GM19395 (cell line): Measurements from ENCODE around the gene LIF.
"Not testable (repeated sequence)": the region's sequence is repeated elsewhere in the genome, so short reads cannot be mapped to it uniquely, and the experiment has no call there.

Source experiments
- ATAC-seq: cut with Tn5 transposase; IDR thresholded peaks from one replicate; pipeline ENCODE4 v1.9.1; 2021; ENCODE audit warnings: mild to moderate bottlenecking, moderate library complexity; ENCODE audit not compliant: unreplicated experiment

LIF gene

DNA sequence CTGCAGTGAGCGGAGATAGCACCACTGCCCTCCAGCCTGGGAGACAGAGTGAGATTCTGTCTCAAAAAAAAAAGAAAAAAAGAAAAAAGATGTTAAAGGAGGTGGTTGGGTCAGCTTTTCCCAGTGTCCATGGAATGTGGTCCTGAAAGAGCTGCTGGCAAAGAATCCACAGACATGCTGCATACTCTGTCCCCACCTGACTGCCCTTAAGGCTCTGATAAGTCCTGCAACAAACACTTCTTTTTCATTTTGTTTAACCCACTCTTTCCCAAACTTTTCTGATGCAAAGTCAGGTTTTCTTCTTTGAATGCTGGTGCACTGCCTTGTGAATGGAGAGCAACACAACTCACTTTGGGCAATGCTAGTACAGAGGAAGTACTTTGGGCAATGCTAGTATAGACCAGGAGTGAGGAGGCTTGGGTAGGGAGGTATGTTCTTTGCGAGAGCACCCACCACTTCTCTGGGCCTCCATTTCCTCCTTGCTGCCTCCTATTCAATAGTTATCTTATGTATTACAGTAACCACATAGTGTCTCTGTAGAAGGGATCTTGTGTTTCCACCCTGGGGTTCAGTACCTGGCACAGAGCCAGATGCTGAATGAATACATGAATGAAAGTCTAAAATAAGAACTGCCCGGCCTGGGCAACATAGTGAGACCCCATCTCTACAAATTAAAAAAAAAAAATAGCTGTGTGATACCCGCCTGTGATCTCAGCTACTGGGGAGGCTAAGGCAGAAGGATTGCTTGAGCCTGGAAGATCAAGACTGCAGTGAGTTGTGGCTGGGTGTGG is 18.9 kb downstream of the LIF start:
- ATAC-seq = no peak

DNA sequence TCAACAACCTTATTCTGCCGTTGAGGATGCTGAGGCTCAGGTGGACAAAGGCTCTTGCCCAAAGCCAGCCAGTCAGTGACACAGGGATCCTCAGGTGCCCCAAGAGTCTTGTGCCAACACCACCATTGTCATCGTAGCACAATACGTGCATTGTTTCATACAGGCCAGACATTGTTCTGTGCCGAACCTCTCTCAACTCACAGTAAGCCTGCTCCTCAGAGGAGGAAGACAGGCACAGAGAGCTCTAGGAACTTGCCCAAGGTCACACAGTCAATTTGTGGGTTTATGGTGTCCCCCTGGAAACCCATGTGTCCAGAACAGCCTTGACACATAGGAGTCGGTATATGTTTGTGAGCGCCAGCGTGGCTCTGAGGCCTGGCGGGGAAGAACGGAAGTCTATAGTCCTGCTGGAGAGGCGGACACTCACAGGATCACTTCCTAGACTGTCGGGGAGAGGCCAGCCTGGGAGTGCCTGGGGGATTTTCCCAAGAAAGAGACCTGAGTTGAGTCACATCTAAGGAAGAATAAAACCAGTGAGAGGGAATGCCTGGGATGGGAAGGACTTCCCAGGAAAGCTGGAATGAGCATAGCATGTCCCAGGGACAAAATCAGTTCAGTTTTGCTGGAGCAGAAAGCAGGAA is 20.2 kb downstream of the LIF start:
- ATAC-seq = no peak

DNA sequence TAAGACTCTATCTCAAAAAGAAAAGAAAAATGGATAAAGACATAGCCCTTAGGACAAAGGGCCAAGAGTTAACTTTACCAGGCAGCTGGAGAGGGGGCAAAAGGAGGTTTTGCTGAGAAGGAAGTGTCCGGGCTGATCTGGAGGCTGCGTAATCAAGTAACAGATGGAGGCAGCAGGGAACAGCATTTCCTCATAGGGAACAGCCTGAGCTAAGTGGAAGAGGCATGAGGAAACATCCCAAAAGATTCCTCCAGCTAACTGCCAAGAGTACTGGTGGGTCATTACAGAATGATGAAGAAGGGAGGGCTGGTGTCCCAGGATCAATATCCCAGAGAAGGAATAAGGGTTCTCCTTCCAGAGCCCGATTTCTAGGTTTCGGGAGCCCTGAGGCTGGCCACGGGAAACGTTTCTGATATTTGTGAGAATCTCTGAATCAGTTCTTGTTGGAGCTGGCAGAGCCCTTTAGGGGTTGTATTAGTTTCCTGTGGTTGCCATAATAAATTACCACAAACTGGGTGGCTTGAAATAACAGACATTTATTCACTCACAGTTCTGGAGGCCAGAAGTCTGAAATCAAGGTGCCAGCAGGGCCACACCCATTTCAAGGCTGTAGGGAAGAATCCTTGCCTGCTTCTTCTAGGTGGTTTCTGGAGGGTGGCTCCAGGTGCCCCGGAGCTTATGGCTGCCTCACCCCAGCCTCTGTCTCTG is 21.2 kb downstream of the LIF start:
- no peak for ATAC-seq

DNA sequence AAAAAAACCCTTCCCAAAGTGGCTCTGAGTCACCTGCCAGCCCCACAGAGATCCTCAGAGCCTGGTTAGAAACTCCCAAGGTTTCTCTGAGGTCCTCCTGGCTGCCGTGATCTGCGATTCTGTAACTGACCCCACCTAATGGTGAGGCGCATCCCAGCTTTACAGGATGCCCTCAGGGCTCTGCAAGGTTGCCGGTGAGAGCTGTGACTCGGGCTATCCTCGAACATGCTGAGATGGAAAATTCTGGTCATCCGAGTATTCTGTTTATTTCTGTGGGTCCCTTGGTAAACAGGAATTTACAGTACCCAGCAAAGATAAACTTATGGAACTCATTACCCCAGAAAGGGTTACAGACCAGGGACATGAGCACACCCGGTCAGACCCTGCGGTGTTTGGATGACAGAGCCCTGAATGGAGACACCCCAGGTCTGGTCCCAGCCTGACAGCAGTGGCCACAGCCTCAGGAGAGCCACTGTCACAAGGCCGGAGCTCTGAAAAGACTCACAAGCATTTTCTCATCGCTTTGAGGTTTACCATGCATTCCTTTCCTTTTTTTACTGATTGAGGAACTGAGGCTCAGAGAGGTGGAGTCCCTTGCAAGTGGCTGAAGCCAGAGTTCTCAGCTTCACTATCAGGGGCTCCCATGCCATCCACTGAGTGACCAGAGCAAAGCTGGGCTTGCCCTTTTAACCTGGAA is 22.2 kb downstream of the LIF start:
- ATAC-seq = no peak

DNA sequence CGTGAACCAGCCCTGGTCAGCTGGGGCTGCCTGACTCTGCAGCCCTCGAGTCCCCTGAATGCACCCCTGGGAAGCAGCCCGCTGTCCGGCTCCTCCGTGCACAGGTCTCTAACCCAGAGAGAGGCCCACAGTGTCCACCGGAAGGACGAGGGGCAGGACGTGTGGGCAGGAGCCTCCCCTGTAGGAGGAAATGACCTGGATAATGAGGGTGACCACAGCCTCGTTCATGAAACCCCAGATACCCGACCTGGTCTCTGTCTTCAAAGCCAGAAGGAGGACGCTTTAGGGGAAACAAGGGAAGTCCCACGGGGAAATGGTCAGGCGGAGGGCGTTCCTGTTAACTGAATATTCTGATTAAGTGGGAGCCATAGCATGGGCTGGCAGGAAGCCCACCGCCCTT is 23.3 kb downstream of the LIF start:
- ATAC-seq = no peak

DNA sequence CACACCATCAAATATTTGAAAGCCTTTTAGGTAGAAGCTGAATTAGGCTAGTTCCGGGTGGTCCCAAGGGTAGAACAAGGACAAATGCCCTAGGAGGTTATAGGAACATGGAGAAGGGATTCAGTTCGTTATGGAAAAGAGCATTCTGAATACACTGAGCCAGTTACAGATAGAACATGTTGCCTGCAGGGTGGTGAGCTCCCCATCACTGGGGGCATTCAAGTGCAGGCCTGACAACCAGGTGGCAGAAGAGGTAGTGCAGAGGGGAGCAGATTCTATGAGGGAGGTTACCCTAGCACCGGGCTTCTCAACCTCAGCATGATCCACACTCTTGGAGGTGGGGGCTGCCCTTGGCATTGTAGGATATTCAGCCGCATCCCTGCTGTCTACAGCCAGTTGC is 24.2 kb downstream of the LIF start:
- no peak for ATAC-seq

DNA sequence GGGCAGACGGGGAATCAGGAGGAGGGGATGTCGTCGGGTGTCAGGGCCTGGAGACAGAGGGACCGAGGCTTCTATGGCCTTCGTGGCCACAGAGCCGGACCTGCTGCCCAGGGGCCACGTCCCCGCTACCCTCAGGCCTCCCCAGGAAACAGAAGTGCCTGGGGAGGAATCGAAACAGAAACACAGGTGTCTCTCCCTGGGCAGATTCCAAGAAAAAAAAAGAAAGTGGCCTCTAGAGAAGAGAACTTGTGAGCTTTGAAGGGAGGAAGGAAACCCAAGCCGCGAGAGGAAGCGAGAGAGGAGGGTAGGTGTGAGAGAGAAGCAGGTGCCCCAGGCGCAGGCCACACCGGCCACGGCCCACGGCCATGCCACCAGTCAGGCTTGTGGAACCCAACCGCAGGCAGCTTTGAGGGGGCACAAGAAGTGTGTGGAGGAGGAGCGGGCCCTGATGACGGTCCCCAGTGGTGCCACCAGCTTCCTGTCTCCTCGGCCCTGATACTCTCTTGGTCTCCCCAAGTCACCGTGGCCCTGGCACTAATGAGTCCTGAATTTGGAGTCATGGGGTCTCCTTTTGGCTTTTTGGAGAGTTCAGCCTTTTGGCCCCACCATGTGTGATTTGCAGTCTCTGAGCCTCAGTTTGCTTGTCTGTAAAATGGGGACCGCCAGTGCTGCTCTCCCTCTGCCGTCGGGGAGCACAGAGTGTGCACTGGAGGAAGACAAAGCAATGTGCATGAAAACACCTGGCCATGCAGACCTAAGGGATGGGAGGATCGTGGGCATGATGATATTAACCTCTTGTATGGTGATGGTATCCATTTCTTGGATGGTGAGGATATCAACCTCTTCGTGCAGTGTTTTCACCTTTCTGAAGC is 25.2 kb downstream of the LIF start:
- no peak for ATAC-seq

DNA sequence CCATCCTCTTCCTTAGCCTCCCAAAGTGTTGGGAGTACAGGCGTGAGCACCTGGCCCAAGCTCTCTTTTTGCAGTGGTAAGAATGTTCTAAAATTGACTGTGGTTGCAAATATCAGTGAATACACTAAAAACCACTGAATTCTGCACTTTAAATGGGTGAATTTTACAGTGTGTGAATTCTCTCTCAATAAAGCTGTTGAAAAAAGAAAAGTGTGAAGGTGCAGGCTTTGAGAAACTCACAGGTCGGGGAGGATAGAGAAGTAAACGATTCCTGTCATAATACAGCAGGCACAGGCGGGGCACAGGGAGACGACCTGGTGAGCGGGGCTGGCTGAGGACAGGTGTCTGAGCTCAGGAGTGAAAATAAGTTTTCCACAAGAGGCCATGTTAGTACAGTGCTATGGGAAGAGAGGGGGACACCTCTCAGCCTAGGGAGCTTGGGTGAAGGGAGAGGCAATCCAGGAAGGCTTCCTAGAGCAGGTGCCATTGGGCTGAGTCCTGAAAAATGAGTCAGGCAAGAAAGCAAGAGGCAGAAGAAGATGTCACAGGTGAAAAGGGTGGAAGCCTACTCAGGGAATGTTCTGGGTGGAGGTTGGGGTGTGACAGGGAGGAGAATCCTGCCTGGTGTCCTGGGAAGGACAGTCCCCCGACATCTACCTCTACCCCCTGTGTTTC is 26.1 kb downstream of the LIF start:
- no peak for ATAC-seq

DNA sequence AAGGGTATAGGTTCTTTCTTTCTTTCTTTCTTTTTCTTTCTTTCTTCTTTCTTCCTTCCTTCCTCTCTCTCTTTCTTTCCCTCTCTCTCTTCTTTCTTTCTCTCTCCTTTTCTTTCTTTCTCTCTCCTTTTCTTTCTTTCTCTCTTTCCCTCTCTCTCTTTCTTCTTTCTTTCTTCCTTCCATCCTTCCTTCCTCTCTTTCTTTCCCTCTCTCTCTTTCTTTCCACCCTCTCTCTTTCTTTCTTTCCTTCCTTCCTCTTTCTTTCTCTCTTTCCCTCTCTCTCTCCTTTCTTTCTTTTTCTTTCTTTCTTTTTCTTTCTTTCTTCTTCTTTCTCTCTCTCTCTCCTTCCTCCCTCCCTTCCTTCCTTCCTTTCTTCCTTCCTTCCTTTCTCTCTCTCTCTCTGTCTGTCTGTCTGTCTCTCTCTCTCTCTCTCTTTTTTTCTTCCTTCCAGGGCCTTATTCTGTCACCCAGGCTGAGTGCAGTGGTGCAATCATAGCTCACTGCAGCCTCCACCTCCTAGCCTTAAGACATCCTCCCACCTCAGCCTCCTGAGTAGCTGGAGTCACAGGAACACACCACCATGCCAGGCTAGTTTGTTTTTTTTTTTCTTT is 26.8 kb downstream of the LIF start:
- ATAC-seq = no peak

DNA sequence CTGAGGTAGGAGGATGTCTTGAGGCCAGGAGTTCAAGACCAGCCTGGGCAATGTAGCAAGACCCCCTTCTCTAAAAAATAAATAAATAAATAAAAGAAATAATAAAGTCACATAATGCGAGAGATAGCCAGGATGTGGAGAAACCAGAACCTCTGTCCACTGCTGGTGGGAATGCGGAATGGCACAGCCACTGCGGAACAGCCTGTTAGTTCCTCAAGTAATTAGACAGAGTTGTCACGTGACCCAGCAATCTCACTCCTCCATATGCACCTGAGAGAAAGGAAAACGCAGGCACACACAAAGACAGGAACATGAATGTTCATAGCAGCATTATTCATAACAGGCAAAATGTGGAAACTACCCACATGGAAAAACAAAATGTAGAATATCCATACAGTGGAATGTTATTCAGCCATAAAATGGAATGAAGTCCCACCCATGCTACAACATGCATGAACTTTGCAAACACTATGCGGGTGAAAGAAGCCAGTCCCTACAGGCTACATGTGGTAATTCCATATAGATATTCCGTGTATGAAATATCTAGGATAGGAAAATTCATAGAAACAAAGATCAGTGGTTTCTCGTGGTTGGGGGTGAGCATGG is 27.4 kb downstream of the LIF start:
- no peak for ATAC-seq

DNA sequence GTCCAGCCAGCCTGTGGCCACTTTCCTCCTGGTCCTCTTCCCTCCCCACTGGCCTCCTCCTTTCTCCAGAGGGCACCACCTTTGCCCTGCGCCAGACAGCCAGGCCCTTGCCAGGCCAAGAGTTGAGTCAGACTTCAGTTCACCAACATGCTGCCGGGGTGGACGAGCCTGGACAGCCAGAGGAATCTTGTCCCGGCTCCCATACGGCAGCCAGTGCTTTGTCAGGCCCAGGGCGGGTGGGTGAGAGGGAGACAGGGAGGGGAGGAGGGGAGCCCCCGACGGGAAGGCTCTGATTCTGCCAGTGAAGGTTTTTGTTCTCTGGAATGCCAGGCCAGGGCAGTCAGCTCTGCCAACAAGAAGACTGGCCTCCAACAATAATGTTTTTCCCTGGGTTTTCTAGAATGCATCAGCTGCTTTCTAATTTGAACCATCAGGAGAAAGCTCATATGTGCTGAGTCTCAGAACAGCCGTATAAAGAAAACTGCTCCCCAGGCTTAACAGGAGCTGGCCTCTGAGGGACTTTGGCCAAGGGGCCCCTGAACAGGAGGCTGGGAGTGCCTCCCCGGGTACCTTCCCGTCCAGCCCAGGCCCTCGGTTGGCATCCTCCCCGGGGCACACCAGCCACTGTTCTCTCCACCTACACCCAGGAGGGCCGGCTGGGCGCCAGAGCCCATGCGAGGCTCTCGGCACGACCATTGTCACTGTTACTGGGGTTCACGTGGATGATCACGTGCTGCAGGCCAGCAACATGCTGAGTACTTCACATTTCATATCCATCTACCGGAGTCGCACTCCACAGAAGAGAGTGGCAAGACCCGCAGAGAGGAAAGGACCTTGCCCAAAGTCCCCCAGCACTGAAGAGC is 28.6 kb downstream of the LIF start:
- ATAC-seq = no peak

DNA sequence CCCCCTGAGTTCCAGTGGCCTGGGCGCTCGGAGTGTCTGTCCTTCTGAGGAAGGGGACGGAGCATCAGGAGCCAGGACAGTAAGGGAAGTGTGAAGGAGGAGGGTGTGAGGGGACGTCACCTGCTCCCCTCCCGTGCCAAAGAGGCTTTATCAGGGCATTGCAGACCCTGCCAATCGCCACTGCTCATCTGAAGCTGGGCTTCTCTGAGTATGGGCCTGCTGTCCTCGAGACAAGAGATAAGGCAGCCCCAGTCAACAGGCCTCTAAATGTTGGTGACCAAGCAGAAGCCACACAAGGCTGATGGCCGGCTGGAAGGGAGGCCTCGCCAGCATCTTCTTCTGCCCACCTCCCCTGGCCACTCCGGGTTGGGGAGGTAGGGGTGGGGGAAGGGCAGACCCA is 29.8 kb downstream of the LIF start:
- ATAC-seq = no peak

DNA sequence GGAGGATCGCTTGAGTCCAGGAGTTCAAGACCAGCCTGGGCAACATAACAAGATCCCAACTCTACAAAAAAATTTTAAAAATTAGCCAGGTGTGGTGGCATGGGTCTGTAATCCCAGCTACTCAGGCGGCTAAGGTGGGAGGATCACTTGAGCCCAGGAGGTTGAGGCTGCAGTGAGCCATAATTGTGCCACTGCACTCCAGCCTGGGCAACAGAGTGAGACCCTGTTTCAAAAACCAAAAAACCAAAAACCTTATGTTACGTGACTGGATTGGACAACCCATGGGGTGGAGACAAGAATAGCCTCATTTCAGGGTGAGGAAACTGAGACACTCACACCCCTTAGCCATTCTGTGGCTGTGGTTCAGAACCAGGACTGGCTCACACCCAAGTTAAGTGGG is 30.3 kb downstream of the LIF start:
- not testable (repeated sequence) for ATAC-seq

DNA sequence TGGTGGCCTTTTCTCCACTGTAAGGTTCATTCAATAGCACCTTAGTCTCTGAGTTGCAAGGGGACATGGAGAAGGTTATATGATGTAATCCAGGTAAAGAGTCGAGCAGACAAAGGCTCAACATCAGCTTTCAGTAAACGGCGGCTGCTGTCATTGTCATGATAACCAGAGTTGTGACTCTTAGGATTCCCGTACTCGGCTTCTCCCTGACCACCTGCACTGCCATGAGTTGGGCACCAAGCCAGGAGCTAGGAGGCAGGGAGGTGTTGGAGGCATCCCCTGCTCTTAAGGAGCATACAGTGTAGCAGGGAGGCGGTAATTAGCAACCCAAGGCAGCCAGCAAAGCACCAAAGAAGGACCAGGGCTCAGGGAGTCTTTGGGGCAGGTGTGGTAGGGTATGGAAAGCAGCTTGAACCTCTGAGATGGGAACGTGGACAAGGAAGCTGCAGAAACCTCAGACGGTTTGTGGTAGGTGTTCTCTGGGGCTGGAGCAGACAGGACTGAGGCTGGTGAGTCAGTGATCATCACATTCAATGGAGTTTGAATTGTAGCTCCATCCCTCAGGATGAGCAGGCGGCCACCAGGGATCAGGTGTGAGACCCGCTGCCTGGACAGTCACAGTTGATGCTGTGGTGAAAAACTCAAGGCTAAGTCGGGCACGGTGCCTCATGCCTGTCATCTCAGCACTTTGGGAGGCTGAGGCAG is 31.7 kb downstream of the LIF start:
- ATAC-seq = no peak

DNA sequence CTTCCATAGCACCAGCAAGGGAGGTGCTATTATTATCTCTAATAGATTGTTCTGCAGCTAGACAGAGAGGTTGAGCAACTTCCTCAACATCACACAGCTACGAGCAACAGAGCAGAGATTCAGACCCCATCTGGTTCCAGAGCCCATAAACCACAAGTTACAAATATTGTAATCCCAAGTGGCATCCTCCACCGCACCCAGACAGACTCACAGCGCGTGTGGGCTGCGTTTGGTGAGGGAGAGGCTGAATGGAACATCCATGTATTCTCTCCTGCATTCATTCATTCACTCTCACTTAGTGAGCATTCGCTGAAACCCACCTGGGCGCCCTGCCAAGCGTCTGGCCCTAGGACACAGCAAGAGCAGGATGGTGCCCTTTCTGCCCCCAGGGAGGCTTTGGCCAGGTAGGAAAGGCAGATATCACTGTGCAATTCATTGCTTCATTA is 33.5 kb downstream of the LIF start:
- ATAC-seq = no peak

DNA sequence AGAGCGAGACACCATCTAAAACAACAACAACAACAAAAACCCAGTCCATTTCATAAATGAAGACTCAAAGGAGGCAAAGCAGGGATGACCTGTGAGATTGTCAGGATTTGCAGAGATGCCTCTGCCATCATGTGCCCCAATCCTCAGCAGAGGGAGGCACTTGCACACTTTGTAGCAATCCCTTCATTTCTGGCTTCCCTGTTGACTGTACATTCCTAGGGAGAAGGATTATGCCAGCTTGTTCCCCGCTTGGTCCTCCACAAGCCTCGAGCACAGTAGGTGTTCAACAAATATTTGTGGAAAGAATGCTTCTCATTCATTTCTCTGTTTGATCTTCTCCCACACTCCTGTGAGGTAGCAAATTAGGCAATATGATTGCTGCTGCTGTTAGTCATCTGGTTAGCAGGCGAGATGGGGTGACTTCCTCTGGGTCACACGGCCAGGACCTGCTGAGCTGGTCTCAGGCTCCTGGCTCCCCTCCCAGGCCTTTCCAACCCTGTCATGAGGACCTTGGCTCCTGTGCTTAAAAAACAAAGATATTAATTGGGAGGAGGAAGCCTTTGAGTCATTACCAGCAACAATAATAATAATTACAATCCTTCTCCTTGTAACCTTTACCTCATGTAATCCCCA is 34.1 kb downstream of the LIF start:
- ATAC-seq = no peak
